ENCODE measurements around the gene POU5F2.

GRCh38 chr5:93755716-93756115 lies 14.3 kb upstream of the POU5F2 start:
- TF ChIP-seq ZFX (IDR thresholded peaks at IDR 0.05; ENCODE audit: borderline replicate concordance) (no peak), CTCF (IDR thresholded peaks at IDR 0.05) (no peak)

All from 22Rv1 (cell line).